GM10266 (cell line): Measurements from ENCODE around the gene MFSD12.

Experiments used
- DNase-seq: peaks from one replicate; pipeline ENCODE4 v3.0.0; 2012; ENCODE audit errors: extremely low spot score
- CTCF ChIP-seq: IDR thresholded peaks from 2 replicates; pipeline ENCODE4 v1.5.1; 2012; ENCODE audit warnings: mild to moderate bottlenecking, low read depth; ENCODE audit not compliant: control insufficient read depth, insufficient read depth; ENCODE audit errors: missing control alignments

Gene MFSD12

GRCh38 chr19:3503036-3503572 is 54.3 kb downstream of the MFSD12 start:
- DNase-seq = no peak
- no peak for TF ChIP-seq CTCF

- no peak for TF ChIP-seq CTCF
- no peak for DNase-seq
Observed at GRCh38 chr19:3501780-3502179, 55.6 kb downstream of the MFSD12 start.

GRCh38 chr19:3500429-3501101 is 56.8 kb downstream of the MFSD12 start, which contains the start of gene DOHH:
TSS of gene DOHH (minus strand) at chr19:3500674. CDS start at chr19:3496814, 3,860 bp downstream.
- DNase-seq = peak; percentile 97
- no peak for TF ChIP-seq CTCF

- no peak for TF ChIP-seq CTCF
- no peak for DNase-seq
Observed at GRCh38 chr19:3499738-3500428, 57.5 kb downstream of the MFSD12 start.

- no peak for DNase-seq
- no peak for TF ChIP-seq CTCF
Observed at GRCh38 chr19:3497757-3498520, 59.4 kb downstream of the MFSD12 start.

- no peak for TF ChIP-seq CTCF
- no peak for DNase-seq
Observed at GRCh38 chr19:3496392-3497273, 60.8 kb downstream of the MFSD12 start.
